GM21360 (cell line): ENCODE data around the gene PIK3R5.

Source experiments
- ATAC-seq: cut with Tn5 transposase; IDR thresholded peaks from one replicate; pipeline ENCODE4 v1.9.1; 2021; ENCODE audit warnings: mild to moderate bottlenecking, moderate library complexity; ENCODE audit not compliant: unreplicated experiment

Gene PIK3R5

GRCh38 chr17:8836821-8837562 lies 128.5 kb downstream of the PIK3R5 start:
- ATAC-seq, result no peak

DNA sequence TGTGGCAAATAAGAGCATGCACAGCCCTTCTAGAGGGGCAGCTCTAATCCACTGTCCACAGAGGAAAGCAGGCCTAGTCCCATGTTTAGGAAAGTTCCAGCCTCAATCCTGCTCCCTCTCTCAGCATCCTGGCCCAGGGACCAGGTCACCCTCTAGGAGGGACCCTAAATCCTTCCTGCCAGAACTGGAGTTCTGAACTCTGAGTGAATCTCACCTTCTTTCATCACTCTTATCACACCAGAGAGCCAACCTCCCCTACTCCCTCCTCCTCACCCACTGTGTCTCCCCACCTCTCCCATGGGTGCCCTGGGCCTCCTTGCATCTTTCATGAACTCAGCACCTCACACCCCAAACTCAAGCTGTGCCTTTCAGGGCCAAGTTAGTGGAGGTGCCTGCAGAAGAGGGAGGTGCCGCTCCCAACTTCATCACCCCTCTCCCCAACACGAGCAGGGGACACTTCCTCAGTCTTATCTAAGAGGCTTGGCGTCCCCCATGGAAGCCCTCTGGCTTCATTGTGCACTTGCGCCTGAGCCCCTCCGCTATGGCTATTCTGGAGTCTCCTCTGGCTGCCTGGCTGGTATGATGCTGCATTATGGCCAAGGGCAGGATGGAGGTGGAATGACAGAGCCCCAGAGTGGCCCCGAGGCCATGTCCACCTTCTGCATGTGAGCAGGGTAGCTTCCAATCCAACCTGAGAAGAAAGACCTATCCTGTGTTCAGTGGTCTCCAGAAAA lies 129.7 kb downstream of the PIK3R5 start:
- no peak for ATAC-seq

DNA sequence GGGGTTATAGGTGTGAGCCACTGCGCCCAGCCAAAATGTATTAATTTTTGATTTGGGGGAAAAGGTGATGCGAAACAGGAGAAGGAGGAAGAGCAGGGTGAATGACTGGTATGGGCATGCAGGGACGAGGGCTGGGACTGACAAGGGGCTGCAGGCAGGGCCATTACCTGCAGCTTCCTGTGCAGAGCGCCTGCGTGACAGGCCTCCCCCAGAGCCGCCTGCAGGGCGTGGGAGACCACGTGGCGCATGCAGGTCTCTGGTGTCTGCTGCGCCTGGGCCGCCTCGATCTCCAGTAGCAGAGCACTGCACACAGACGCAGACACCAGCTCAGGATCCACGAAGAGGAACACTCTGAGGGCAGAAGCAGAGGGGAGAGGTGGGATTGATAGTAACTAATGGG lies 130.4 kb downstream of the PIK3R5 start:
- ATAC-seq, result no peak

GRCh38 chr17:8832711-8833352 lies 132.7 kb downstream of the PIK3R5 start:
- ATAC-seq, result no peak

DNA sequence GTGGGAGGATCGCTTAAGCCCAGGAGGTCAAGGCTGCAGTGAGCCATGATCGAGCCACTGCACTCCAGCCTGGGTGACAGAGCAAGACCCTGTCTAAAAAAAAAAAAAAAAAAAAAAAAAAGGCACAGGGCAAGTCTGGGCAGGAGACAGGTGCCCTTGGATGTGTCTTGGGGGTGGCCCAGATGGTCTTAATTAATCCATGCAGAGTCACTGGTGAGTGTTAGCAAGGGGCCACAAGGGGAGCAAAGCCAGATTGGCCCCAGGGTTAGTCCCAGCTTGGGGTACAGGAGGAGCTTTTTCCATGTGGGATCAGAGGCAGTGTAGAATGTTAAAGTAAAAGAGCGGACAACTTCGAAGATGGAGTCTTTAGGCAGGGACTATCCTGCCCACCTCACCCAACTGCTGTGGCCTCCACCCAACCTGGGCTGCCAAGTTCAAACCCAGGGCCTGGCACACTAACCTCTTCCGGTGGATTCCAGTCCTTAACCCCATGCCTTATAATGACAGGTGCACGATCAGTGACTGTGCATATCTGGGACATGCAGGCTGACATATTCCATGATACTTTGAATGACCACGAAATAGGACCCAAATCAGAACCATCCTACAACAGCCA lies 134.2 kb downstream of the PIK3R5 start:
- ATAC-seq, result no peak

GRCh38 chr17:8830141-8830540 lies 135.4 kb downstream of the PIK3R5 start:
- no peak for ATAC-seq

DNA sequence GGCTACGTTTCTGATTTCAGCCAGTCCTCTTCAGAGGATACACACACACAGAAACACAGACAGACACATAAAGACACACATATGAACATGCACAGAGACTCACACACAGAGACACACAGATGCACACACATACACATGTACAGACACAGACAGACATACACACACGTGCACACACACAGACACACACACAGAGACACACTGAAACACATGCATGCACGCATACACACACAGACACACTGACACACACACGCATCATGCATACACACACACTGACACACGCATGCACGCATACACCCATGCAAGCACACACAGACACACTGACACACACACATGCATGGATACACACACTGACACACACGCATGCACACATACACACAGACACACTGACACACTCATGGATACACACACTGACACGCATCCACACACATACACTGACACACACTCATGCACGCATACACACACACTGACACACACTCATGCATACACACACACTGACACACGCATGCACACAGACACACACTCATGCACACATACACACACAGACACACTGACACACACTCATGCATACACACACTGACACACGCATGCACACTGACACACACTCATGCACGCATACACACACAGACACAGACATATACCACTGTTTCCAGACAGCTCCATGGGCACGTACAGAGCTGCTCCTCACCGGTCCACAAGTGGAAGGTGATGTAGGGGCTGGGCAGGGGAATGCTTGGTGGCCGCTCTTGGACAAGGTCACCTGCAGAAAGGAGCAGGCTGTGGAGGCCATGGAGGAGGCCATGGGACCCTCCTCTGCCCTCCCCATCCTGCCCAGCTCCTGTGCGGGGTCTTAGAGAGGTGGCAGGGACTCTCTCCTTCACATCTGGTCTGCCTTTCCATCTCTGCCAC lies 136.2 kb downstream of the PIK3R5 start:
- no peak for ATAC-seq
